Activated CD8-positive, alpha-beta memory T cell treated with anti-CD3 and anti-CD28 coated beads for 48 hours (primary cell): ENCODE data around the gene MID2.
"Not testable (repeated sequence)": the region's sequence is repeated elsewhere in the genome, so short reads cannot be mapped to it uniquely, and the experiment has no call there.

Experiments used
- DNase-seq, 3 experiments: peaks; one replicate each; pipeline ENCODE4 v3.0.0-alpha.2; 2020; ENCODE audit warnings: low read depth in 2 of 3, low spot score in 2 of 3

Gene MID2

GRCh38 chrX:107940095-107940494, 114.4 kb downstream of the MID2 start:
- no peak for DNase-seq

- DNase-seq: not testable (repeated sequence)
Observed at GRCh38 chrX:107955337-107955736, 129.7 kb downstream of the MID2 start.

GRCh38 chrX:107968623-107969022, 143.0 kb downstream of the MID2 start:
- no peak for DNase-seq

- no peak for DNase-seq
Observed at GRCh38 chrX:107970073-107970472, 144.4 kb downstream of the MID2 start.

- no peak for DNase-seq
Observed at GRCh38 chrX:107971636-107972035, 146.0 kb downstream of the MID2 start.
